HG02943 (cell line): Measurements from ENCODE around the gene IQCE.
"Not testable (repeated sequence)": the region's sequence is repeated elsewhere in the genome, so short reads cannot be mapped to it uniquely, and the experiment has no call there.

Experiments used
- ATAC-seq: cut with Tn5 transposase; IDR thresholded peaks from one replicate; pipeline ENCODE4 v1.9.1; 2021; ENCODE audit warnings: mild to moderate bottlenecking, low read depth, moderate library complexity; ENCODE audit not compliant: unreplicated experiment

Gene IQCE

GRCh38 chr7:2532199-2532772 lies 26.5 kb upstream of the IQCE start:
- ATAC-seq, result not testable (repeated sequence)

GRCh38 chr7:2532816-2533215 lies 26.0 kb upstream of the IQCE start:
- not testable (repeated sequence) for ATAC-seq

- not testable (repeated sequence) for ATAC-seq
Observed at GRCh38 chr7:2533566-2533965, 25.2 kb upstream of the IQCE start.

DNA sequence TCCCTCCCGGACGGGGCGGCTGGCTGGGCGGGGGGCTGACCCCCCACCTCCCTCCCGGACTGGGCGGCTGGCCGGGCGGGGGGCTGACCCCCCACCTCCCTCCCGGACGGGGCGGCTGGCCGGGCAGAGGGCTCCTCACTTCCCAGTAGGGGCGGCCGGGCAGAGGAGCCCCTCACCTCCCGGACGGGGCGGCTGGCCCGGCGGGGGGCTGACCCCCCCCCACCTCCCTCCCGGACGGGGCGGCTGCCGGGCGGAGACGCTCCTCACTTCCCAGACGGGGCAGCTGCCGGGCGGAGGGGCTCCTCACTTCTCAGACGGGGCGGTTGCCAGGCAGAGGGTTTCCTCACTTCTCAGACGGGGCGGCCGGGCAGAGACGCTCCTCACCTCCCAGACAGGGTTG lies 24.6 kb upstream of the IQCE start:
- not testable (repeated sequence) for ATAC-seq

GRCh38 chr7:2535872-2536627 lies 22.7 kb upstream of the IQCE start:
- ATAC-seq, result not testable (repeated sequence)

DNA sequence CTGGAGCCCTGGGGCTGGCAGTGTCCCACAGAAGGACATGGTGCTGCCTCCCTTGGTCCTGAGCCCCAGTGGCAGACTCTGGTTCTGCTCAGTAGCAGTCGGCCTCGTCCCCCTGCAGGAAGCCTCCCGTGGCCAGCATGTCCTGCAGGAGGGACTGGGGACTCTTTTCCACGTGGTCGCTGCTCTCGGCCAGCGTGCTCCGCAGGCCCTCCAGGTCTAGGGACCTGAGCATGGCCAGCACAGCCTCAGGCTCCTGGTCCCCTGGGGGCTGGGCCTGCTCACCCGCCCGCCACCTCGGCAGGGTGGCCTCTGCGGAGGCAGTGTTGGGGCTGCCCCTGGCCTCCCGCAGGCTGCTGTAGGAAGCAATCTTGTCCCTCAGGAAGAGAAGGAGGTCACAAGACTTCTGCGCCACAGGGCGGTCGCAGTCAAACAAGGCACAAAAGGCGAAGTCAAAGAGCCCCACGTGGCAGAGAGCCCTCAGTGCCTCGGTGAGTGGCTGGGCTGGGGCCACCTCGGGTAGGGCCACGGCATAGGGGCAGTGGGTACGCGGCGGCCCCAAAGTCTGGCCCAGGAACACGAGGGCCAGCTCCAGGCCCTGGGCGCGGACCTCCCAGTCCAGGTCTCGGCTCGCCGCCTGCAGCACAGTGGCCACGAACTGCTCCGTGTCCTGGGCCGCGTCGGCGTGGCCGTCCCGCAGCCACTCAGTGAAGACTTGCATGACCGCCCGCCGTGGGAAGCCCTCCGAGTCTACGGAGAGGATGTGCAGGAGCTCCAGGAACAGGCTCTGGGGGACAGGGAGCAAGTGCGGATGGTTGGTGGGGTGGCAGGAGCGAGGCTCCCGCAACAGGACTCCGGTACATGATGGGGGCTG lies 20.6 kb upstream of the IQCE start:
- ATAC-seq, result no peak

DNA sequence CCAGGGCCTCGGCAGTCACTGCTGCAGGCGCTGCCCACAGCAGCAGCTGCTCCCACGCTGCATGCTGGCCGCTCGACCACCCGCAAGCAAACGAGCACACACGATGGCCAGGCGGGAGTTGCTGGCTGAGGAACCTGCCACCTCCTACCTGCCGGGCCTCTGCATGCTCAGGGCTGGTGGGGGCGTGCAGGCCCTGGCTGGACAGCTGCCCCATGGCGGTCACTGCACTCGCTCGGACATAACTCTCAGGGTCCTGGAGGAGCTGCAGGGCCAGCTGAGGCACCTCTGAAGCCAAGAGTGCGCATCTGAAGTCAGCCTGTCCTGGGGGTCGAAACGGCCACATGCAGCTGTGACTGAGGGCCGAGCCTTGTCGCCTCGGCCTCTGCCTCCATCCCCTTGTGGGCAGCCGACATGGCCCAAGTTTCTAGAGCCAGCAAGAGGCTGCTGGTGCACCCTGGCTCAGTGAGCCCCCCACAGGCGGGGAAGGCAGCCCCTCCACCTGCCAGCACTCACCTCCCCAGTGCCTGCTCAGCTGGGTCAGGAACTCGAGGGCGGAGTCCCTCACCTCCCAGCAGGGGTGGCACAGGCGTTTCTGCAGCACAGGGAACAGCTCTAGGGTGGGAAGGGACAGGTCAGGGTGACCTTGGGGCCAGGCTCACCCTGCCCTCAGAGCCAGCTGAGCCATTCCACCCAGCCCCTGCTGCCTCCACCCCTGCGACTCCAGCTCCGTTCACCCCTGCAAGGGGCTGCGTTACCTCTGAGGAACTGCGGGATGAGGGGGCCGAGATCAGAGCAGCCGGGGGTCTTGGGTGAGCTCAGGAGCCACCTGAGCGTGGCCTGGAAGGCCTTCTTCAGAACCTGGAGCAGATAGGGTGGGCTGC lies 19.5 kb upstream of the IQCE start:
- no peak for ATAC-seq

- no peak for ATAC-seq
Observed at GRCh38 chr7:2540133-2540532, 18.6 kb upstream of the IQCE start.

- ATAC-seq, result no peak
Observed at GRCh38 chr7:2540641-2541051, 18.1 kb upstream of the IQCE start.

DNA sequence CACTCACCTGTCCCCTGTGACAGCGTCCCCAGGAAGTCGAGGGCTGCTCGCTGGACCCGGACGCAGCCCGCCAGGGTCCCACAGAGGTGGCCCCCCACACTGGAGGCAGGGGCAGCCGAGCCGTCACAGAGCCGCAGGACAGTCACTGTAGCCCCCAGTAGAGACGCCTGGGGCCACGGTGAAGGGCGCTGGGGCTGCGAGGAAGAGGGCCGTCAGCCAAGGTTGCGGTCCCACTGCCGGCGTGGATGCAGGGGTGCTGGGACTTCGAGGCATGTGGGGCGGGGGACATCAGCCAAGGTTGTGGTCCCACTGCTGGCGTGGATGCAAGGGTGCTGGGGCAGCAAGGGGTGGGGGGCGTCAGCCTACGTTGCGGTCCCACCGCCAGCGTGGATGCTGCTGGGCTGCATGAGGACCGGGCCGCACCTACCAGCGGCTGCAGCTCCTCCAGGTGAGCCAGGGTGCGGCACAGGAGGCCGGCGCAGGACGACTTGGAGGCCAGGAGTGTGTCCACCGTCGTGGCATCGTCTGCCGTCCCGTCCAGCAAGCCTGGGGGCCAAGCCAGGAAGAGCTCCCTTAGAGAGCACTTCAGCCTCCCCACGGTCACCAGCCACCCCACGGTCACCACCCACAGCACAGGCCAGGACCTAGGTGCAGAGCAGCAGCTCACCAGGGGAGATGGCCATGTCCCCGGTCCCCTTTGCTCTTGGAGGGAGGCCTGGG lies 17.3 kb upstream of the IQCE start:
- ATAC-seq, result no peak

GRCh38 chr7:2542011-2542915 lies 16.5 kb upstream of the IQCE start:
- no peak for ATAC-seq

DNA sequence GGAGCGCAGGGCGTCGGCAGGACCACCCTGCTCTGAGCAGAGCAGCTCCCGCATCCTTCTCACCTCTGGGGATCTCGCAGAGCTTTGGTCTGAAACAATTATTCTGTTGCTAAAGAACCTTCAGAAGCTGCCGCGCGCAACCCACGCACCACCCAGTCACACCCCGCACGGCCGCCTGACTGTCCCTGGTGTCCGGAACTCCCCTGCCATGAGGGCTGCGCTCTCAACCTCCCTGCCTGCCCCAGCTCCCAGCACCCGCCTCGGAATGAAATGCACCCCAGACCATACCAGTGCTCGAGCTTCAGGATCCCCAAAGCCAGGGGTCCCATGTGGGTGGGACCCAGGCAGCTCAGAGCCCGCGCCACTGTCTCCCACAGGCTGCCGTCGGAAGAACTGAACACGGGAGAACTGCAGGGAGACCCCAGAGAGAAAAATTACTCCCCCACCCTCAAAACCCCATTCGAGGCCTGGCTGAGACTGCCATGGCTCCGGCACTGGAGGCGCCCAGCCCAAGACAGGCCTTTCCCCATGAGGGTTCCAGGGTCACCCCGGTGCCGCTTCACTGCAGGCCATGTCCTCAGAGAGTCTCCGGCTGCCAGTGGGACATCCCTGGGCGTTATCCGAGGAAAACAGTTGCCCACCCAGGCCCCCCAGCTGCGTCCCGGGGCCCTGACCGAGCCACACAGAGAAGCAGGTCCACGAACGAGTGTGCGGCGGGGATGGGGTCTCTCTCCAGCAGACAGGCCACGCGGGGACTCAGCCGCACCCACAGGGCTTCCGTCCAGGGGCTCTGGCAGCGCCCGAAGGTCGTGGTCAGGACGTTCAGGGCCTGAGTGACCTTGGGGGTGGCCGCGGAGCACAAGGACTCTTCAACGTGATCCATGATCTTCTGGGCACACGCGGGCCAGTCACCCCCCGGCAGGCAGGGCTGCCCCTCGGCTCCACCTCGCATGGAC lies 15.6 kb upstream of the IQCE start:
- ATAC-seq, result no peak

- ATAC-seq, result no peak
Observed at GRCh38 chr7:2544541-2545188, 14.1 kb upstream of the IQCE start.

DNA sequence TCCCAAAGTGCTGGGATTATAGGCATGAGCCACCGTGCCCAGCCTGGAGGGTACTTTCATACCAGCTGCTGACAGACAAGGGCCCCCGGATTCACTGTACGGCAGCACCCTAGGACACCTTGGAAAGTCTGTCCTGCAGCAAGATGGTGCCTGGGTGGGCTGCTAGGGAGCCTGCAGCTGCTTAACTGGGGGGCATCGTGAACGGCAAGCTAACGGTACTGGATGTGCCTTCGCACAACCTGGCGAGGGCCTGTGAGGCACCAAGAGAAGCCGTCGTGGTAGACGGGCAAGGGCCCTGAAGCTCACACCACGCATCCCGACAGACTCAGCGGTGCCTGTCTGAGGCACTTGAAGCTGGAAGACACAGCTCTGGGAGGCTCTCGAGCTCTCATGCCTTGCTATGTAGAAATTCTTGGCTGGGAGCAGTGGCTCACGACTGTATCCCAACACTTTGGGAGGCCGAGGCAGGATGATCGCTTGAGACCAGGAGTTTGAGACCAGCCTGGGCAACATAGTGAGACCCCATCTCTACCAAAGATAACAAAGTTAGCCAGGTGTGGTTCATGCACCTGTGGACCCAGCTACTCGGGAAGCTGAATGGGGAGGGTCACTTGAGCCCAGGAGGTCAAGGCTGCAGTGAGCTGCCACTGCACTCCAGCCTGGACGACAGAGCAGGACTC lies 12.9 kb upstream of the IQCE start:
- ATAC-seq, result no peak

GRCh38 chr7:2546776-2547586 lies 11.8 kb upstream of the IQCE start:
- no peak for ATAC-seq

- ATAC-seq, result no peak
Observed at GRCh38 chr7:2551418-2551817, 7.4 kb upstream of the IQCE start.
